ENCODE results near the gene PCAT6. TPM values are rescaled to one million over a fixed set of nuclear protein-coding genes. Genes with fewer than 3 reads are reported as not detected.

Gene PCAT6
- total RNA-seq, 4 donors from 2014 or later = 3.4 to 5.1 (median 4.3) TPM

DNA sequence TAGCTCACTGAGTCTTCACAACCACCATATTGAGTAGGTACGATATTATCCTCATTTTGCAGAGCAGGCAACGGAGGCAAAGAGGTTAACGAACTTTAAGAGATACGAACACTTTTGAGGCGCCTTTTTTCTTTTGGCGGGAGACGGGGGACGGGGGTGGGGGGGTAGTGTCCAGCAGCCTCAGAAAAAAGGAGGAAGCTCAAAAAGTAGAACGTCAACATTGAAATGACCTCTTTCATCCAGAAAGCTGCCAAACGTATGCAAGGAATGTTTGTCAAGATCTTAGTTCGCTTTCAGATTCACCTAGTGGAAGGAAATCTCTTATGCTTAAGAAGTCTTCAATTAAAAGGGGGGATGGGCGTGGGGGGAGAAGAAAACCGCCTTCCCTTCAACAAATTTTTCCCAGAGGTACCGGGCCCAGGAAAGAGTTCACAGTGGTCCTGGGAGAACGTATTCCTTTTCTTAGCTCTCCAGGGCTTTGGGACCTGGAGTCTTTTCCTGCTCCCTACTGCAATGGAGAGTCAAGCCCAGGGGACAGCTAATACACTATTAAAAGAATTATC lies 1.1 kb upstream of the PCAT6 start:
- peak in 1 of 2 donors; percentile 53 for DNase-seq (ENCODE audit: low spot score in 2 of 2)
- WGBS, 2 donors = 70 to 71% methylated on average over 15 of the region's 15 CpGs
- H3K4me3 ChIP-seq (ENCODE audit: low read depth, poor library complexity, severe bottlenecking) = no peak overlapping the region
- intact Hi-C loops (cut with DNase I; ENCODE audit: low total_unique reads) = no loop called here
- TF ChIP-seq, protein P1, sequence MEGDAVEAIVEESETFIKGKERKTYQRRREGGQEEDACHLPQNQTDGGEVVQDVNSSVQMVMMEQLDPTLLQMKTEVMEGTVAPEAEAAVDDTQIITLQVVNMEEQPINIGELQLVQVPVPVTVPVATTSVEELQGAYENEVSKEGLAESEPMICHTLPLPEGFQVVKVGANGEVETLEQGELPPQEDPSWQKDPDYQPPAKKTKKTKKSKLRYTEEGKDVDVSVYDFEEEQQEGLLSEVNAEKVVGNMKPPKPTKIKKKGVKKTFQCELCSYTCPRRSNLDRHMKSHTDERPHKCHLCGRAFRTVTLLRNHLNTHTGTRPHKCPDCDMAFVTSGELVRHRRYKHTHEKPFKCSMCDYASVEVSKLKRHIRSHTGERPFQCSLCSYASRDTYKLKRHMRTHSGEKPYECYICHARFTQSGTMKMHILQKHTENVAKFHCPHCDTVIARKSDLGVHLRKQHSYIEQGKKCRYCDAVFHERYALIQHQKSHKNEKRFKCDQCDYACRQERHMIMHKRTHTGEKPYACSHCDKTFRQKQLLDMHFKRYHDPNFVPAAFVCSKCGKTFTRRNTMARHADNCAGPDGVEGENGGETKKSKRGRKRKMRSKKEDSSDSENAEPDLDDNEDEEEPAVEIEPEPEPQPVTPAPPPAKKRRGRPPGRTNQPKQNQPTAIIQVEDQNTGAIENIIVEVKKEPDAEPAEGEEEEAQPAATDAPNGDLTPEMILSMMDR (IDR thresholded peaks at IDR 0.05) = no peak
- no peak for TF ChIP-seq POLR2A (IDR thresholded peaks at IDR 0.05)

DNA sequence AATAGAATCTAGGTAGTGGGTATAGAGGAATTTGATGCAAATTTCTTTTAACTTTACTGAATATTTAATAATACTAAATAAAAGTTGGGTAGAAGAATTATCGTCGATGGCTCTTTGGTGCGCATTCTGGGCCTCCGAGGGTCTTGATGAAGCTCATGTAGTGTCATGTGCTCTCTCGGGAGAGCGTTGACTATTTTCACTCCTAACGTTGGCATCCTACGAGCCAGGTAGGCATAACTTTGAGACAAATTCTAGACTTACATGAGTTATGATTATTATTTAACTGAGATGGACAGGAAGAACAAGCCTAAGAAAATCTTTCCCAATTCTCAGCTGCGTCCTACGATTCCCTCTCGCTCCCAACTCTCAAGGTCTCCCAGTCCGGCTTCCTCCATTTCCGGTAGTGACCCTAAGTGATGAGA lies 550 bp upstream of the PCAT6 start:
- peak overlapping the region; percentile 62 for H3K4me3 ChIP-seq (ENCODE audit: low read depth, poor library complexity, severe bottlenecking)
- DNase-seq (ENCODE audit: low spot score in 2 of 2) = no peak
- intact Hi-C loops (cut with DNase I; ENCODE audit: low total_unique reads) = no loop called here
- WGBS, 2 donors = 4 to 5% methylated on average over 13 of the region's 13 CpGs
- TF ChIP-seq, protein P1 (IDR thresholded peaks at IDR 0.05) = no peak
- no peak for TF ChIP-seq POLR2A (IDR thresholded peaks at IDR 0.05)

DNA sequence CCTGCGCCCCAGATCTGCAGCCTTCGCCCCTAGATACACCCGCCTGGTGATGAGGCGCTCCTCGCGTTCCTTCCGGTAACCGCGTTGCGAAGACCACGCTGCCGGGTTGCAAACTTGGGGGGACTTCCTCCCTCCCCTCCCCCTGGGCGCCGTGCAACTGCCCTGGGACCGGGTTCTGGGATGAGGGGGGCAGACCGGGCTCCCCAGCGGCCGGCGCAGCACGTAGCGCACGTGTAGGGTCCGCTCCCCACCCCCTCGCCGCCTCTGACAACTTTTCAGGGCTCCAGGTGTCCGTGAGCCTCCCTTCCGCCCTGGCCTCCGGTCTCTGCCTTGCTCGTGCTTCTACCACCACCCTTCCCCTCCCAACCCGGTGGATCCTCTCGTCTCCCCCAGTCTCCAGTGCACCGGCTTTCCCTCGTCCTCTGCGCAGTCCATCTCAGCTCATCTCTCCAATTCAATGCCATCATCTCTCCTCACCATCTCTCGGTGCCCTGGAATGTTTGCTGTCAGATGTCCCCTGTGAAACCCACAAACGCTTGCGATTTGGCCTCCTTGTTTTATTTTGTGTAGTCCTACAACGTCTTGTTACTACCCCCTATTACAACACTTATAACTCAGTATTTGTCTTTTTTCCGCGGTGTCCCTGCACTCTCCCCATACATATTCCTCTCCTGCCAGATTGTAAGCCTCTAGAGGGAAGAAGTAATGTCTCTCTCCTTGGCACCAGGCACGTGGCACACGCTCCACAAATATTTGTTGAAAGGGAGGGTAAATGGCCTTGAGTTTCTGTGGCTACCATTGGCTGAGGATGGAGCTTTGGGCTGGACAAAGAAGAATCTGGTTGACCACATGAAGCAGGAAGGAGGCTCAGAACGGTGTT lies 782 bp downstream of the PCAT6 start:
- 5 to 7% methylated on average over 43 of the region's 43 CpGs for WGBS, 2 donors
- intact Hi-C loops (cut with DNase I; ENCODE audit: low total_unique reads) = no loop called here
- peak overlapping the region; percentile 62 for H3K4me3 ChIP-seq (ENCODE audit: low read depth, poor library complexity, severe bottlenecking)
- no peak for DNase-seq (ENCODE audit: low spot score in 2 of 2)
- TF ChIP-seq, protein P1 (IDR thresholded peaks at IDR 0.05) = no peak
- TF ChIP-seq POLR2A (IDR thresholded peaks at IDR 0.05) = no peak

DNA sequence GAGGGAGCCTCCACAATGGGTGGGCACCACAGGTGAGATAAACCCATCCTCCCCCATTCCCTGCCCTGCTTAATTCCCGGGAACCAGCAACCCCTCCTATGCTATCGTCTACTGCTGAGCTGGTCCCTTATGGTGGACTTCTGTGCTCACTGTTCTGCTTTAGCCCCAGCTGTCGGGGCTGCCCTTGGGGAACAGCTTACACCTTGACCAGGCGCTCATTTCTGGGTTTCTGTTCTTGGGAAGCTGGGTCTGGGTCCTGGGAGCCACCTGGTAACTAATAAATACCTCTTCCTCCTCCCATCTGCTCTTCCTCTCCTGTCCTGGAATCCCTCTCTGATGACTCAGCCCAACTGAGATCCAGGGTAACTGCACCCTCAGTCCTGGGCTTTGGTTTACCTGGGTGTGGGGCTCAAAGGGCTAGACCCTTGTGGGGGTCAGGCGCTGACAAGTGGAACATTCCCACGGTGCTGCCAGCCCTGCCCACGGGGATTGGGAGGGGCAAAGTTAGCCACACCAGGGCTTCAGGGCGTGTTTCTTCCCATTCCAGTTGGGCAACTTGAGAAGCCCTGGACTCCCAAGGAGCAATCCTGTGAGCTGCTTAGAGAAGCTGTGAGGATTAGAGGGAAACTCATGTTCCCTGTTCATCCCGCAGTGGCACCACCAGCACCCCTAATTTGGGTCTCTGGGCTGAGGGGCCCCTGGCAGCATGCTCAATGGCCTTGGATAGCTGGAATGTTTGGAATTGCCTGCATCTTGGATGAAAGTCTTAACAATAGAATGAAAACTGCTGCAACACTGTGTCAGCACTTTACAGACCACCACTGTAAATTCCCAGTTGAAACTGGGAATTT lies 1.6 kb downstream of the PCAT6 start:
- WGBS, 2 donors = 35 to 45% methylated on average over 9 of the region's 9 CpGs
- intact Hi-C loops (cut with DNase I; ENCODE audit: low total_unique reads) = no loop called here
- peak in 1 of 2 donors; percentile 86 for DNase-seq (ENCODE audit: low spot score in 2 of 2)
- no peak overlapping the region for H3K4me3 ChIP-seq (ENCODE audit: low read depth, poor library complexity, severe bottlenecking)
- no peak for TF ChIP-seq POLR2A (IDR thresholded peaks at IDR 0.05)
- TF ChIP-seq, protein P1 (IDR thresholded peaks at IDR 0.05) = no peak

DNA sequence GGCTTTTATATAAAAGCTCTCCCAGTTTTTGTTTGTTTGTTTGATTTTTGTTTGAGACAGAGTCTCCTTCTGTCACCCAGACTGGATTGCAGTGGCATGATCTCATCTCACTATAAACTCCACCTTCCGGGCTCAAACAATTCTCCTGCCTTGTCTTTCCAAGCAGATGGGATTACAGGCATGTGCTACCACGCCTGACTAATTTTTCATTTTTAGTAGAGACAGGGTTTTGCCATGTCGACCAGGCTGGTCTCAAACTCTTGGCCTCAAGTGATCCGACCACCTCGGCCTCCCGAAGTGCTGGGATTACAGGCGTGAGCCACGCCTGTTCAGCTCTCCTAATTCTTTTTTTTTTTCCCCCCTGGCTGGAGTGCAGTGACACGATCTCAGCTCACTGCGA lies 4.4 kb downstream of the PCAT6 start:
- peak in 1 of 2 donors; percentile 32 for DNase-seq (ENCODE audit: low spot score in 2 of 2)
- WGBS, 2 donors = 50 to 55% methylated on average over 10 of the region's 10 CpGs
- intact Hi-C loops (cut with DNase I; ENCODE audit: low total_unique reads) = no loop called here
- H3K4me3 ChIP-seq (ENCODE audit: low read depth, poor library complexity, severe bottlenecking) = no peak overlapping the region
- TF ChIP-seq, protein P1 (IDR thresholded peaks at IDR 0.05) = no peak
- TF ChIP-seq POLR2A (IDR thresholded peaks at IDR 0.05) = no peak
